Subcutaneous abdominal adipose tissue (tissue), 5 donors: Measurements from ENCODE around the gene BANP.
"Not testable (repeated sequence)": the region's sequence is repeated elsewhere in the genome, so short reads cannot be mapped to it uniquely, and the experiment has no call there.

ENCODE experiments used
- H3K27ac ChIP-seq: one replicate; pipeline ENCODE4 v1.7.0; 2013; ENCODE audit warnings: low read depth, mild to moderate bottlenecking, inconsistent platforms, low read length, moderate library complexity
- H3K27me3 ChIP-seq, 5 donors: one replicate each; pipeline ENCODE4 v1.7.0; 2013; ENCODE audit warnings: low read length in 5 of 5, inconsistent platforms in 1 of 5; ENCODE audit not compliant: control insufficient read depth in 5 of 5, insufficient read depth in 4 of 5
- H3K36me3 ChIP-seq, 5 donors: one replicate each; pipeline ENCODE4 v1.7.0; 2013; ENCODE audit warnings: low read length in 5 of 5; ENCODE audit not compliant: control insufficient read depth in 5 of 5, insufficient read depth in 5 of 5
- H3K4me1 ChIP-seq, 5 donors: one replicate each; pipeline ENCODE4 v1.7.0; 2013; ENCODE audit warnings: low read length in 5 of 5, mild to moderate bottlenecking in 3 of 5, moderate library complexity in 1 of 5; ENCODE audit not compliant: control insufficient read depth in 5 of 5, insufficient read depth in 5 of 5
- H3K4me3 ChIP-seq, 5 donors: one replicate each; pipeline ENCODE4 v1.7.0; 2013; ENCODE audit warnings: low read length in 5 of 5, low read depth in 1 of 5
- H3K9ac ChIP-seq, 5 donors: one replicate each; pipeline ENCODE4 v1.7.0; 2013; ENCODE audit warnings: low read length in 5 of 5, mild to moderate bottlenecking in 4 of 5, moderate library complexity in 3 of 5
- H3K9me3 ChIP-seq, 5 donors: one replicate each; pipeline ENCODE4 v1.7.0; 2013; ENCODE audit warnings: low read length in 5 of 5; ENCODE audit not compliant: control insufficient read depth in 5 of 5
- donor health status: healthy.
- donor health status: healthy.
- donor health status: healthy.
- donor health status: healthy.
- donor health status: healthy.

BANP gene

DNA sequence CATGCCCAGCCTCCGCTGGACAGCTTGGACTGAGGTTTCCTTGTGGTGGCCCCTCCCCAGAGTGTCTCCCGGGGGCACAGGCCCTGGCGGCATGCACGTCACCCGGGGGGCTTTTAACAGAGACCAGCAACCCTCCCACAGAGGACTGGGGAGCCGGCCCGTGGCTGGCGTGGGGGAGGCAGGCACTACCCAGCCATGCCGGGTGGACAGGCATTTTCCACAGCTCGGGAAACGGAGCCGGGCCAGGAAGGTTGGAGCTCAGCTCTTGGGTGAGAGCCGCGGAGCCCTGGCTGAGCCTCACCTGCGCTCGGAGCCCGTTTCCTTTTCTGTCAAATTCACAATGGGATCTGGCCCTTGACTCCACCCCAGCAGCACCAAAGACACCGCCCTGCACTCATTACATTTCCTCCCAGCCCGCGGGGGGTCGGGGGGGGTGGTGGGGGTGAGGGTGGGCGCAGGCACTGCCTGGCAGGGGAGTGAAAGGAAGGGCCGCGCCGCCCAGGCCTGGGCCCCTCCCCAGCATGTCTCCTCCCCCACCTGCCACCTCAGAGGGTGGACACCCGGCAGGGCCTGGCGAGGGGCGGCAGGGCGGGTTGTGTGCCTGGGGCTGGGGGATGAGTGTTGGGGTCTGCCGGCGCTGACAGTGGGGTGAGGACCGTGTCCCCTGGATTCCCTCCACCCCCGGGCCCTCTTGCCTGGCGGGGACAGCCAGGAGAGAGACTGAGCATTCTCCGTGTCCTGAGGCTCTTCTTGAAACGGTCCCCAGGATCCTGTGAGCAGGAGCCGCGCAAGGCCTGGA is 139.3 kb downstream of the BANP start:
- Histone ChIP-seq H3K4me1 (peaks cover 0 to 51% (median 40%) of the 10 kb centered on the region in 5 donors), H3K27me3 (peaks cover 12 to 22% (median 16%) of the 10 kb centered on the region in 5 donors)
- not testable (repeated sequence) for H3K36me3 ChIP-seq, H3K9ac ChIP-seq, H3K27ac ChIP-seq, H3K4me3 ChIP-seq, H3K9me3 ChIP-seq

DNA sequence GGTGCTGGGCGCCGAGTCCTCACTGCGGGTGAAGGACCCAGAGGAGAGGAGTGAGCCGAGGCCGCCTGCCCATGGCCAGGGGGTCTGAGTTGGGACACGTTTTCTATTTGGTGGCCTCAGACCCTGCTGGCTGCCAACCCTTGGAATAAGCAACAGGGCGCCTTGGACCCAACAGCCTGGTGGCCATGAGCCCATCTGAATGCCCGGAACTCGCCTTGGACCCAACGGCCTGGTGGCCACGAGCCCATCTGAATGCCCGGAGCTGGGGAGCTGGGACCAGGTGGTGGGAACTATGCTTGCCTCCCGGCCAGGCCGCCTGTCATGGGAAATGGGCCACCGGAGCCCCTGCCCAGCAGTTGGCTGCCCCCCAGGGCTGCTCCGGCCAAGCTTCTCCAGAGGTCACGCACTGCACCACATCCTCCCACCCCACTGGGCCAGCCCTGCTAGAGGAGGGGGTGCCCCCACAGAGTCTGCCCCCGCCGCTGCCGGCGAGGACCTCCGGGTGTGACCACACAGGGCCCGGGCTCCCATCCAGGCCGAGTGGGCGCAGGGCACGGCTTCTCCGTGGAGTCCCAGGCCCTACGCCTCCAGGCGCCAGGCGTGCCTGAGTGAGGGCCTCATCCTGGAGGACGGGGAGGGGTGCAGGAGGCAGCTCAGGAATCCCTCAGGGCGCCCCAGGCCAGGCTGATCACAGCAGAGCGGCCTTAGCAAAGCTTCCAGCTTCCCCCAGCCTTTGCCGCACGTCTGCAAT is 140.2 kb downstream of the BANP start:
- peaks cover 9 to 18% (median 13%) of the 10 kb centered on the region in 5 donors for H3K27me3 ChIP-seq
- H3K27ac ChIP-seq, H3K9me3 ChIP-seq, H3K9ac ChIP-seq, H3K36me3 ChIP-seq, H3K4me3 ChIP-seq: not testable (repeated sequence)
- H3K4me1 ChIP-seq: peaks cover 0 to 51% (median 40%) of the 10 kb centered on the region in 5 donors

DNA sequence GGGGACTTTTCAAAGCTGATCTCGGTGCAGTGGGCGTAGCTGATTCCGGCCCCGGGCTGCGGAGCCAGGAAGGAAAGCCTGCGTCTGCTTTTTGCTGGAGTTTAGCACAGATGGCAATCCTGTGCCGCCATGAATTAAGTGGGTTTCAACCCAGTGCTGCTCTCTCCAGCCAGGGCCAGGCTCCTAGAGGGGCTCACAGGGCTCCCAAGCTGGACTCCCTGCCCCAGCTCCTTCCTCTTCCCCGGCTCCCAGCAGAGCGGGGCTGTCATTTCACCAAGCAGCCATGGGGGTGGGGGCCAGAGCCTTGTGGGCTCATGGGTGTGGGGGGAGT is 140.7 kb downstream of the BANP start:
- H3K9ac ChIP-seq, H3K36me3 ChIP-seq, H3K9me3 ChIP-seq, H3K4me3 ChIP-seq, H3K27ac ChIP-seq: not testable (repeated sequence)
- H3K27me3 ChIP-seq: peaks cover 7 to 15% (median 11%) of the 10 kb centered on the region in 5 donors
- peaks cover 0 to 51% (median 40%) of the 10 kb centered on the region in 5 donors for H3K4me1 ChIP-seq

GRCh38 chr16:88092791-88093555 is 141.7 kb downstream of the BANP start:
- H3K4me3 ChIP-seq, H3K36me3 ChIP-seq, H3K9ac ChIP-seq, H3K27ac ChIP-seq, H3K27me3 ChIP-seq: not testable (repeated sequence)
- peaks cover 0 to 14% (median 9%) of the 10 kb centered on the region in 5 donors for H3K9me3 ChIP-seq
- H3K4me1 ChIP-seq: peaks cover 0 to 43% (median 32%) of the 10 kb centered on the region in 5 donors

DNA sequence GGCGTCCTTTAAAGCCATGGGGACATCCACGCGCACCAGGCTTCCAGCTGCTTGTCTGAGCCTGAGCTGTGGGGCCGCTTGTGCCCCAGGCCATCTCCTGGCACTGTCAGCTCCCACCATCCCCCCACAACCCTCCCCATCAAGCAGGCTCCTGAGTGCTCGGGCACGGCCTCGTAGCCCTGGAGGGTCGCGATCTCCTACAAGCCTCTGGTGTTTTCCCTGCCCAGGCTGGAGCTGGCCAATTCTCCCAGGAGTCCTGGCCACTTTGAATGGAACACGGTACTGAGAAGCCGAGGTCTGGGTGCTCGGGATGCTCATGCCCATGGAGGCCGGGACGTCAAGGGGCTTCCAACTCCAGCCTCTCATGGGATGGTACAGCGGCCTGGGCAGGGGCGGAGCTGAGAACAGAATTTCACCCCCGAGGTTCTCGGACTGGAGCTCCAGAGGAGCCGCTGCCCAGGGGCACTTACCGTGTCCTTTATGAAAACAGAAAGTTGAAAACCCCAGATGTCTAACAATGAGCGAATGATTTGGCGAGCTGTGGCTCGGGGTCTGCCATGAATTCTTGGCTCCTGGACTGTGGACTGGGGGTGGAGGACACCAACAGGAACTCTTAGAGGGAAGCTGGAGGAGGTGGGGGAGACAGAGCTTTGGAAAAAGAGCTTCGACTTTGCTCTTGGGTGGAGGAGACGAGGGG is 142.5 kb downstream of the BANP start:
- not testable (repeated sequence) for H3K9ac ChIP-seq, H3K36me3 ChIP-seq, H3K27ac ChIP-seq, H3K27me3 ChIP-seq
- peaks cover 0 to 36% (median 25%) of the 10 kb centered on the region in 5 donors for H3K4me1 ChIP-seq
- peaks cover 0 to 14% (median 9%) of the 10 kb centered on the region in 5 donors for H3K9me3 ChIP-seq
- H3K4me3 ChIP-seq: peak overlapping the region in 1 of 5 donors; percentile 11

- H3K4me3 ChIP-seq: peak overlapping the region in 1 of 5 donors; percentile 11
- H3K36me3 ChIP-seq, H3K9ac ChIP-seq, H3K27ac ChIP-seq: not testable (repeated sequence)
- H3K4me1 ChIP-seq: peaks cover 0 to 31% (median 24%) of the 10 kb centered on the region in 5 donors
- H3K27me3 ChIP-seq: peaks cover 0 to 10% (median 8%) of the 10 kb centered on the region in 5 donors
- H3K9me3 ChIP-seq: peaks cover 0 to 14% (median 9%) of the 10 kb centered on the region in 5 donors
Observed at GRCh38 chr16:88094253-88094575, 143.0 kb downstream of the BANP start.

DNA sequence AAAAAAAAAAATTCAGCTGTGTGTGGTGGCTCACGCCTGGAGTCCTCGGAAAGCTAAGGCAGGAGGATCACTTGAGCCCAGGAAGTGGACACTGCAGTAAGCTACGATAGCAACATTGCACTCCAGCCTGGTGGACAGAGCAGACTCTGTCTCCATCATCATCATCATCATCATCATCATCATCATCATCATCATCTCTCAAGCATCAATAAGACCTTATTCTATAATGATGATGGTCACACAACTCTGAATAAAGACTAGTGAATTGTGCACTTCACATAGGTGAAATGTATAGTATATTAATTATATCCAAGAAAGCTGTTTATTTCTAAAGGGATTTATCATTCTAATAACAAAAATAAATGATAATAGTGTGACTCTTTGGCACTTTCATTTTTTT is 143.7 kb downstream of the BANP start:
- not testable (repeated sequence) for H3K4me3 ChIP-seq, H3K9ac ChIP-seq, H3K36me3 ChIP-seq

DNA sequence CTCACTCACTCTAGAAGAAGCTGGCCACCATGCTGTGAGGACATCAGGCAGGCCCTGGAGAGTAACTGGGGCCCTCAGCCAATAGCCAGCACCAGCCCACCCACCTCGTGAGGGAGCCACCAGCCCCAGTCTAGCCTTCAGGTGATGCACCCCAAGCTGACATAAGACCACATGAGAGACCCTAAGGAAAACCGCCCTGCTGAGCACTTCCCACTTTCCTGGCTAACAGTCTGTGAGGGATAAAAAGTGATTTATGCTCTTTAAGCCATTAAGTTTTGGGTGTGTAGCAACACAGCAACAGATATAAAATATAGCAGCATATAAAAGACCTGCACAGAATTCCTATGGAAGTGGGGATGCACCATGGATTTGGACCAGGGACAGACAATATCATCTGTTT is 145.4 kb downstream of the BANP start:
- H3K27ac ChIP-seq, H3K9ac ChIP-seq, H3K36me3 ChIP-seq: not testable (repeated sequence)
- H3K4me3 ChIP-seq: peak overlapping the region in 2 of 5 donors; percentile 22
- peaks cover 0 to 14% (median 9%) of the 10 kb centered on the region in 5 donors for H3K9me3 ChIP-seq
- H3K4me1 ChIP-seq: peaks cover 0 to 11% (median 4%) of the 10 kb centered on the region in 5 donors
- H3K27me3 ChIP-seq: peaks cover 8 to 18% (median 14%) of the 10 kb centered on the region in 5 donors

More for the DNA sequence above, 143.7 kb downstream of the BANP start:
- peaks cover 0 to 14% (median 9%) of the 10 kb centered on the region in 5 donors for H3K9me3 ChIP-seq
- peaks cover 3 to 11% (median 9%) of the 10 kb centered on the region in 5 donors for H3K27me3 ChIP-seq
- H3K27ac ChIP-seq: not testable (repeated sequence)
- peaks cover 0 to 24% (median 17%) of the 10 kb centered on the region in 5 donors for H3K4me1 ChIP-seq

- not testable (repeated sequence) for H3K9ac ChIP-seq, H3K36me3 ChIP-seq, H3K4me3 ChIP-seq, H3K27ac ChIP-seq, H3K4me1 ChIP-seq
- Histone ChIP-seq H3K9me3 (peaks cover 0 to 14% (median 9%) of the 10 kb centered on the region in 5 donors), H3K27me3 (peaks cover 12 to 21% (median 18%) of the 10 kb centered on the region in 5 donors)
Observed at GRCh38 chr16:88098731-88099562, 147.7 kb downstream of the BANP start.
